GM18511 (cell line): Measurements from ENCODE around the gene CYP2A13.
"Not testable (repeated sequence)": the region's sequence is repeated elsewhere in the genome, so short reads cannot be mapped to it uniquely, and the experiment has no call there.

Experiments
- ATAC-seq: cut with Tn5 transposase; IDR thresholded peaks from one replicate; pipeline ENCODE4 v1.9.1; 2021; ENCODE audit warnings: mild to moderate bottlenecking, moderate library complexity; ENCODE audit not compliant: unreplicated experiment

CYP2A13 gene

DNA sequence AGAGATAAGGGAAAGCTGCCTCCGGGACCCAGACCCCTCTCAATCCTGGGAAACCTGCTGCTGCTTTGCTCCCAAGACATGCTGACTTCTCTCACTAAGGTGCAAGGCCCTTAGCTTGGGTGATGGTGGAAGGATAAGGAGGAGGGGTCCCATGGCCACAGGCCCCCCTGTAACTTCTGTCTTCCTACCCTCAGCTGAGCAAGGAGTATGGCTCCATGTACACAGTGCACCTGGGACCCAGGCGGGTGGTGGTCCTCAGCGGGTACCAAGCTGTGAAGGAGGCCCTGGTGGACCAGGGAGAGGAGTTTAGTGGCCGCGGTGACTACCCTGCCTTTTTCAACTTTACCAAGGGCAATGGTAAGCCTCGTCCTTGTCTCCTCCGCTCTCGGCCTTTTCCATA, 28.0 kb downstream of the CYP2A13 start:
- no peak for ATAC-seq

DNA sequence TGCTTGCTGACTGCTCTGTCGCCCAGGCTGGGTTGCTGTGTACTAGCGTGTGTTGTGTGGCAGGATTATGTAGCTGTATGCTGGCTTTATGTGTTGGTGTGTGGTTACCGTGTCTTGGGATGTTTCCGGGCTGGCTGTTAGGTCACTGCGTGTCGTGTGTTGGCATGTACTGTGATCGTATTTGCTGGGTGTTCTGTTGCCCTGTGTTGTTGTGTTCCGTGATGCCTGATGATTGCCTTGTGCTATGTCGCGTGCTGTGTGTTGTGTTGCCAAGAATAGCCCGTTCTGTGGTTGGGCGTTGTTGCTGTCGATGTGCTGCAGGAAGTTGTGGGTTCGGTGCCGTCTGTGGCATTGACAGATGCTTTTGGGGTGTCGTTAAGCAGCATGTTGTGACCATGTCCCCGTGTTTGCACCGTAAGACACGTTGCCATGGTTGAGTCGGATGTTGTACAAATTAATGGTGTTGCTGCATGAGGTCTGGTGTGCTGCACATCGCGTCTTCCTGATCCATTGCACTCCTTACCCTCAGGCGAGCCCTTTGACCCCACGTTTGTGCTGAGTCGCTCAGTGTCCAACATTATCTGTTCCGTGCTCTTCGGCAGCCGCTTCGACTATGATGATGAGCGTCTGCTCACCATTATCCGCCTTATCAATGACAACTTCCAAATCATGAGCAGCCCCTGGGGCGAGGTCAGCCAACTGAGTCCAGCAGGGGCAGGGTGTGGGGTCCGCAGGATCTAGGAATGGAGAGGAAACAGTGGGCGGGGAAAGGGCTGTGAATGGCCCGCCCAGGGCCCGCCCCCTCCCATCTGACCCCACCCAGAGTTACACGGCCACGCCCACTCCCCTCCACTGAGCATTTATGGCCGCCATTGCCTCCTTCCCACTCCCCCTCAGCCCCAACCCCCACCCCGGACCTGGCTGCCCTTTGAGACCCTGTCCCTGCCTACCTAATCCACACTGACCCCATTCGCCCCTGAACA, 33.0 kb downstream of the CYP2A13 start:
- not testable (repeated sequence) for ATAC-seq

DNA sequence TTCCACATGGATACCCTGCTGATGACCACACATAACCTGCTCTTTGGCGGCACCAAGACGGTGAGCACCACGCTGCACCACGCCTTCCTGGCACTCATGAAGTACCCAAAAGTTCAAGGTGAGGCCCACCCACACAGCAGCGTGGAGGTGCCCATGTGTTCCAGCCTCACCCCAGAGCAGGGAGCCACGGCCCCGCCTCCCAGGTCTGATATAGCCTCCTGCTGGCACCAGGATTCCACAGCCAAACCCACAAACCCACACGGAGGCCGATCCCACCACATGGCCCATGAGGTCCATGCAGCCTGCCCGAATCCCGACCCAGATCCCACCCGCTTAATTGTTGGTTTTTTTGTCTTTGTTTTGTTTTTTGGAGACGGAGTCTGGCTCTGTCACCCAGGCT, 34.6 kb downstream of the CYP2A13 start:
- not testable (repeated sequence) for ATAC-seq

DNA sequence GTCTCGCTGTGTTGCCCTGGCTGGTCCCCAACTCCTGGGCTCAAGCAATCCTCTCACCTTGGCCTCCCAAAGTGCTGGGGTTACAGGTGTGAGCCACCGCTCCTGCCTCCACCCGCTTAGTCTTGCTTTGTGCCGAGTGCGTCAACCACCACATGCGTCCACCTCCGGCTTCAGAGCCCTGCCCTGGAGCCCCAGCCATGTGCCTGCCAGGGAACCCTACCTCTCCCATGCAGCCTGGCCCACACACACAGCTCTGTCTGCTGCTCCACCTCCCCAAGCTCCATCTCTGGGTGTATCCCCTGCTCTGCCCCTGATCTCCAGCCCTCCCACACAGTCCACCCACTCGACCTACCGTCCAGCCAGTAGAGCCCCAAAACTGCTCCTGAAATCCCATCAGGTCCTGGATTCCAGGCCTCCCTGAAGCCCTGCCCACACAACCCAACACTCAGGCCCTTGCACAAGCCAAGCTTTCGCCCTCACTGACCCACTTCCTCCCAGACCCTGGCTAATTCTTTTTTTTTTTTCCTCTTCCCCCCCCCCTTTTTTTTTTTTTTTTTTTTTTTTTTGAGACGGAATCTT, 35.6 kb downstream of the CYP2A13 start:
- no peak for ATAC-seq

DNA sequence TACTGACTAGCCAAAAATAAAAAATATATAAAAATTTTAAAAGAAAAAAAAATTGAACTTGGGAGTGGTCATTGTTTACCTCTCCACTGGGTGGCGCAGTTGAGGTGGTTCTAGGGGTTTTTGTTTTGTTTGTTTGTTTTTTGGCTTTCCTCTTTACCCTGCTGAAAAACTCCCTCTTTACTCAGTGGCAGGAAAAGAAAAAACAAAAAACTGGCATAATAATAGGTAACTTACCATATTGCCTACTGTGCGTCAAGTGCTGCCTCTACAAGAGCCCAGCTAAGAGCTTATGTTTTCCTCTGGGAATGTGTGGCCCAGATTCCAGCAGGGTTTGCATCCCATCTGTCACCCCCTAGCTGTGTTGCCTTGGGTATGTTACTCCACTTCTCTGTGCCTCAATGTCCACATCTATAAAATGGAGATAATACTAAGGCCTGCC, 38.5 kb downstream of the CYP2A13 start:
- ATAC-seq, result not testable (repeated sequence)

DNA sequence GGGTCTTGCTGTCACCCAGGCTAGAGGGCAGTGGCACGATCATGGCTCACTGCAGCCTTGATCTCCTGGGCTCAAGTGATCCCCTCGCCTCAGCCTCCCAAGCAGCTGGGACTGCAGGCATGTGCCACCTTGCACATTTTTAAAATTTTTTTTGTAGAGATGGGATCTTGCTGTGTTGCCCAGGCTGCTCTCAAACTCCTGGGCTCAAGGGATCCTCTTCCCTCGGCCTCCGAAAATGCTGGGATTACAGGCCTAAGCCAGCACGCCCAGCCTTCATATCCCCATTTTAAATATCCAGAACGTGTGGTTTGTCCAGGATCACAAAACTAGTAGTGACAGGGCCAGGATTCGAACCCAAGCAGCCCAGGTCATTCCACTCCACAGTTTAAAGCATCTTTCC, 39.1 kb downstream of the CYP2A13 start:
- ATAC-seq, result not testable (repeated sequence)

DNA sequence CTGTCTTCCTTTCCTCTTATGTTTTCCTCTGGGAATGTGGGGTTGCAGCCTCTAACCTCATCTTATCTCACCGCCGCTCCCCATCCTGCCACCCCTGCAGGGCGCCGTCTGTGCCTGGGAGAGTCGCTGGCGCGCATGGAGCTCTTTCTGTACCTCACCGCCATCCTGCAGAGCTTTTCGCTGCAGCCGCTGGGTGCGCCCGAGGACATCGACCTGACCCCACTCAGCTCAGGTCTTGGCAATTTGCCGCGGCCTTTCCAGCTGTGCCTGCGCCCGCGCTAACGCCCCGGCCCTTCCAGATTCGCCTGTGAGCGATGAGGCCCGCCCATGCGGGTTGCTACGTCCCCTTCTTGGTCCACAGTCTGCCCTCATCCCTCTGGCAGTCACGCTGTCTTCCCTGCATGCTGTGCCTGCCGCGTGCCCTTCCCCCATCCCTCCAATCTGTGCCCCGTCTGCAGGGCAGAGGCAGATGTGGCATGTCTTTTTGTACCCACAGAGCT, 39.6 kb downstream of the CYP2A13 start:
- not testable (repeated sequence) for ATAC-seq

DNA sequence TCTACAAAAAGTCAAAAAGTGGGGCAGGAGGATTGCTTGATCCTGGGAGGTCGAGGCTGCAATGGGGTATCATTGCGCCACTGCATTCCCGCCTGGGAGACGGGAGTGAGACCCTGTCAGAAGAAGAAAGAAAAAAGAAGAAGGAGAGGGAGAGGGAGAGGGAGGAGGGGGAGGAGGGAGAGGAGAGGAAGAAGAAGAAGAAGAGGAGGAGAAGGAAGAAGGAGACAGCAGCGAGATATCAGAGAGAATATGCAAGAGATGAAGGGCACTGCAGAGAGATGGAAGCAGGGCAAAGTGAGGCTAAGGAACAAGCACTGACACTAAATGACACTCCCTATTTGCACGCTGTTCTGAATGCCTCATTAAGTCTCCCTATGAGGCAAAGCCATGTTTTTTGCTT, 40.4 kb downstream of the CYP2A13 start:
- no peak for ATAC-seq

DNA sequence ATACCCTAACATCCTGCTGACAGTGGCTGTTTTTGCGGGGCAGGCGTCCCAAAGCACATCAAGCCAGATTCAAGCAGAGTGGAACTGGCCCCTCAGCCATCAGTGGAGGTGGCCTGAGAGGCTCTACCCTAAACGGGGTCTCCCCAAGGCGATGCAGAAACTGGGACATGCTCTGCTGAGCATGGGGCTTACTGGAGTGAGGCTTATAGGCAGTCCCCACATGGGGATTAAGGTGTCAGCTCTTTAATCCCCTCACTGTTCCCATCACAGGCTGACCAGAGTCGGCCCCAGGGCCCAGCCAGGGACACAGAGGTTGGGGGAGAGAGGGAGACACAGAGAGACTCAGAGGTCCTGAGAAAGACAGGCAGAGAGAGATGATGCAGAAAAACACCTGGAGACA, 42.9 kb downstream of the CYP2A13 start:
- ATAC-seq, result no peak

DNA sequence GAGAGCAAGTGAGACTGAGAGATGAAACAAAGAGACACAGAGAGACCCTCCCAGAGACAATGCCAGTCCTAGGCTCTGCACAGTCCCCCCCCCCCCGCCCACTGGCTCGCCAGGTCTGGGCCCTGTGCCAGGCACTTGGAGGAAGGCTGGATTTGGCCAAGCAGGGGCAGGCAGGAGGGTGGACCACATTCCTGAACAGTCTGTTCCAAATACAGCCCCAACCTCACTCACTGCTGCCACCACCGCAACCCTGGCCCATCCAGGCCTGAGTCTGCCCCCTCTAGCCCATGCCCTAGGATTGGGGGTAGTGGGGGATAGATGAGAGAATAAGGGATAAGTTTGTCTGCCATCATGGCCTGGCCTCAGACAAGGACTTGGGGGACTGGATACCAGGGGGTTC, 45.0 kb downstream of the CYP2A13 start:
- no peak for ATAC-seq

DNA sequence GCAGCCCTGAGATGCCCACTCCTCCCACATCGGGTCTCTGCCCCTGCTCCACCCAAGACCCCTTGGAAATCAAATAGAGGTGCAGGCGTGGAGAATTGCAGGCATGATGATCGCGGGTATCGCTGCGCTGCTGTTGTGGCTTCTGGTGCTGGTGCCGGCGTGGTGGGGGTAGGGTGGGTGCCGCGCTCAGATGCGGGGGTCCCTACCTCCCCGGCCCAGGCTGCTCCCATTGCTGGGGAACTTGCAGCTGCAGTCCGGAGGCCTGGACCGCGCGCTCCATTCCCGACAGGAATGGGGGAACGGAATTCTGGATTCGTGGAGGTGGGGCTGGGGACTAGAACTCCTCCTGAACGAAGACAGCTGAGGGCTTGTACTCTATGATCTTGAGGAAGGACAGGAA, 46.4 kb downstream of the CYP2A13 start:
- ATAC-seq, result no peak

DNA sequence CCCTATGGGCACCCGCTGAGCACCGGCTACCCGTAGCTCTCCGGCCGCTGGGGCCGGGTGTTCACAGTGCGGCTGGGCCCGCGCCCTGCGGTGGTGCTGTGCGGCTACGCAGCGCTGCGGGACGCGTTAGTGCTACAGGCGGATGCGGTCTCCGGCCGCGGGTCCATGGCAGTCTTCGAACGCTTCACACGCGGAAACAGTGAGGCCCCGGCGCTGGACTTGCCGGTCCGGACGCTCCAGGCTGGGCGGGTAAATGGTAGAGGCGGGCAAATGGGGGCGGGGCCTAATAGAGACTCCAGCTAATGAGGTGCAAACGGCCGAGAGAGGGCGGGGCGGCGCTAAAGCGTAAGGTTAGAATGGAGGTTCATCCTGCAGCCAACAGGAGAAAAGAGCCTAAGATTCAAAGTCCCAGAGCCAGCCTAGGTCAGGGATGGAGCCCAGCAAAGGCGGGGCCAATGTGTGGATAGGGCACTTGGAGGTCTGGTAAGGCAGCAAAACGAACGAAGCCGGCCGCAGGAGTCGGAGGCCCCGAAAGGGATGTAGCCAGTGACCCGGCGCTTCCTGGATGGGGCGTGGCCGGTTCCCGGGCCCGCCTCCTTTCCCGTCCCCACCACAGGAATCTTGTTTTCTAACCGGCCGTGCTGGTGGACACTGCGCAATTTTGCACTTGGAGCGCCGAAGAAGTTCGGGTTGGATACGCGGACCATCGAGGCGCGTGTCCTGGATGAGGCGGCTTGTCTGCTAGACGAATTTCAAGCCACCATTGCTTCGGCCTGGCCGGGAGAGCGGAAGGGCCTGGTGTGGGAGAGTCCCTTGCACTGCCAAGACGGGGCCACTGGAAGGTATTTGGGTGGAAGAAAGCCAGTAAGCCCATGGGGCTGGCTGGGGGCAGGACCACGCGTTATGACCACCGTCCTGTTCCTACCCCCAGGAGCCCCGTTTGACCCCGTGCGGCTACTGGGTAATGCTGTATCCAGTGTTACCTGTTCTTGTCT, 47.4 kb downstream of the CYP2A13 start:
- ATAC-seq, result not testable (repeated sequence)

DNA sequence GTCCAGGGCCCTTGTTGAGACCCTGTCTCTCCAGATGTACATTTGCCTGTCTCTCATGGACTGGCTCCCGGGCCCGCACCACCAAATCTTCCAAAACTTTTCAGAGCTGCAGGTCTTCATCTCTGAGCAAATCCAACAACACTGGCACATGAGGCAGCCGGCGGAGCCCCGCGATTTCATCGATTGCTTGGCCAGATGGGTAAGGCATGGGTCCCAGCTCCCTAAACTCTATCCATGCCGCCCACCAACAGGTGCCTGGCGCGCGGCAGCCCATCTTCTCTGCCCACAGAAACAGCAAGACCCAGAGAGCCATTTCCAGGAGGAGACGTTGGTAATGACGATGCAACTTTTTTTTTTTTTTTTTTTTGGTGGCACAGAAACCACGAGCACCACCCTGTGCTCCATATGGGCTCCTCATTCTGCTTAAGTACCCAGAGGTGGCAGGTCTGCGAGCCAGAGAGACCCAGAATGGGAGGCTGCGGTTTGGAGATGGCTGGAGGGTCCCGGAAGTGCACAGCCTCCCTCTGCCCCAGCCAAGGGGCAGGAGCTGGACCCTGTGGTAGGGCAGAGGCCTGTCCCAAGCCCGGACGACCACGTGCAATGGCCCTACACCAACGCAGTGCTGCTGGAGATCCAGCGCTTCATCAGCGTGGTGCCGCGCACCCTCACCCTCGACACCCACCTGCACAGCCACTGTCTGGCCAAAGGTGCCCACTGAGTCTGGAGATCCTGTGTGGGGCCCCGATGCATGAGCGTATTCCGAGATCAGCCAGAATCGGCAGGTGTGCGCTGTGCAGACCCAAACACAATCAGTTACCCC, 48.6 kb downstream of the CYP2A13 start:
- no peak for ATAC-seq

DNA sequence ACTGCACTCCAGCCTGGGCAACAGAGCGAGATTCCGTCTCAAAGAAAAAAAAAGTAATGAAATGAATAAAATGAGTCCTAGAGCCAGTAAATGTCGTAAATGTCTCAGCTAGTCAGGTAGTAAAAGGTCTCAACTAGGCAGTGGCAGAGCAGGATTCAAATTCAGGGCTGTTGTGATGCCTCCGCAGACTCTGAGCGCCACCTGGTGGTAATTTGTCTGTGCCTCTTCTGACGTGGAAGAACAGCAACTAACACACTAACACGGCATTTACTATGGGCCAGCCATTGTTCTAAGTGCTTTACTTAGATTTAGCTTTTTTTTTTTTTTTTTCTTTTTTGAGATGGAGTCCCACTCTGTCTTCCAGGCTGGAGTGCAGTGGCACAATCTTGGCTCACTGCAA, 56.2 kb downstream of the CYP2A13 start:
- ATAC-seq, result no peak
